ENCODE results near the gene DUOXA2.

DNA sequence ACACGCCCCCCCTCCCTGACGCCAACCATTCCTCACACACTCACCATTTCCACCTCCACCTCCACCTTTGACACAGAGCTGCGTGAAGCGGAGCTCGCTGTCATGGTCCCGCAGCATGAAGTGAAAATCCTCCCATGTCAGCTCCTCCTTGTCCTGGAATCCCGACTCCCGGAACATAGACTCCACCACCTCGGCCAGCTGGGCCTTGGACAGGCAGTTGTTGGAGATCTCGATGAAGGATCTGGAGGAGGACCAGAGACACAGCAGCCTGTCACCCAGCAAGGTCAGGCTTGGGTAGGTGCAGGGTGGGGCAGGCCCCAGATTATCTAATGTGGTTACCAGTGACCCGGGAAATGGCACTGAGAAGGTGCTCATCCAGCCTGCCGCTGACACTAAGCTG is 12.4 kb upstream of the DUOXA2 start:
- TF ChIP-seq POLR2A (IDR thresholded peaks at IDR 0.05; ENCODE audit: low read depth, low read length) (no peak), USF2 (IDR thresholded peaks at IDR 0.05; ENCODE audit: low read depth, low read length) (no peak), RAD21 (IDR thresholded peaks at IDR 0.05; ENCODE audit: low read length) (no peak), FOS (IDR thresholded peaks at IDR 0.05; ENCODE audit: low read depth, low read length) (no peak), SMC3 (IDR thresholded peaks at IDR 0.05; ENCODE audit: low read depth, low read length) (no peak), CEBPB (IDR thresholded peaks at IDR 0.05; ENCODE audit: low read depth, low read length) (no peak), NFE2L2 (IDR thresholded peaks at IDR 0.05; ENCODE audit: low read depth, low read length) (no peak)
- TF ChIP-seq, protein P1, sequence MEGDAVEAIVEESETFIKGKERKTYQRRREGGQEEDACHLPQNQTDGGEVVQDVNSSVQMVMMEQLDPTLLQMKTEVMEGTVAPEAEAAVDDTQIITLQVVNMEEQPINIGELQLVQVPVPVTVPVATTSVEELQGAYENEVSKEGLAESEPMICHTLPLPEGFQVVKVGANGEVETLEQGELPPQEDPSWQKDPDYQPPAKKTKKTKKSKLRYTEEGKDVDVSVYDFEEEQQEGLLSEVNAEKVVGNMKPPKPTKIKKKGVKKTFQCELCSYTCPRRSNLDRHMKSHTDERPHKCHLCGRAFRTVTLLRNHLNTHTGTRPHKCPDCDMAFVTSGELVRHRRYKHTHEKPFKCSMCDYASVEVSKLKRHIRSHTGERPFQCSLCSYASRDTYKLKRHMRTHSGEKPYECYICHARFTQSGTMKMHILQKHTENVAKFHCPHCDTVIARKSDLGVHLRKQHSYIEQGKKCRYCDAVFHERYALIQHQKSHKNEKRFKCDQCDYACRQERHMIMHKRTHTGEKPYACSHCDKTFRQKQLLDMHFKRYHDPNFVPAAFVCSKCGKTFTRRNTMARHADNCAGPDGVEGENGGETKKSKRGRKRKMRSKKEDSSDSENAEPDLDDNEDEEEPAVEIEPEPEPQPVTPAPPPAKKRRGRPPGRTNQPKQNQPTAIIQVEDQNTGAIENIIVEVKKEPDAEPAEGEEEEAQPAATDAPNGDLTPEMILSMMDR (conservative IDR thresholded peaks at IDR 0.05; ENCODE audit: low read depth, low read length), result no peak
